ENCODE results near the gene SLC26A6.

DNA sequence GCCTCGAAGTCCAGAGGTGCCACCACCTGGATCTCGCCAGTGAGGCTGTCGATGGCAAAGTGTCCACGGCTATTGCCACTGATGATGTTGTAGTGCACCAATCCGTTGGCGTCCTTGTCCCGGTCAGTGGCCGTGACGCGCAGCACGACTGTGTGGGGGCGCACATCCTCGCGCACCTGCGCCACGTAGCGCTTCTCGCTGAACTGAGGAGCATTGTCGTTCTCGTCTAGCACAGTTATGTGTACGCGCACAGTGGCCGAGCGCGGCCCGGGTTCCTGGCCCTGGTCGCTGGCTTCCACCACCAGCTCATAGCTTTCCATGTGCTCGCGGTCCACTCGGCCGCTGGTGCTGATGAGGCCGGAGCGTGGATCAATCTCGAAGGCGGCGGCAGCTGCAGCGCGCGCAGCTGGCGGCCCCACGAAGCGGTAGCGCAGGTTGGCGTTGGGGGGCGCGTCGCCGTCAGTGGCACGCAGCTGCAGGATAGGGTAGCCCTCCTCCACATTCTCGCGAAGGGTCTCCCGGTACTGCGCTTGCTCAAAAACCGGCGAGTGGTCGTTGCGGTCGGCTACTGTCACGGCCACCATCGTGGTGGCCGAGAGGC is 25.6 kb upstream of the SLC26A6 start:
- TF ChIP-seq, protein P1, sequence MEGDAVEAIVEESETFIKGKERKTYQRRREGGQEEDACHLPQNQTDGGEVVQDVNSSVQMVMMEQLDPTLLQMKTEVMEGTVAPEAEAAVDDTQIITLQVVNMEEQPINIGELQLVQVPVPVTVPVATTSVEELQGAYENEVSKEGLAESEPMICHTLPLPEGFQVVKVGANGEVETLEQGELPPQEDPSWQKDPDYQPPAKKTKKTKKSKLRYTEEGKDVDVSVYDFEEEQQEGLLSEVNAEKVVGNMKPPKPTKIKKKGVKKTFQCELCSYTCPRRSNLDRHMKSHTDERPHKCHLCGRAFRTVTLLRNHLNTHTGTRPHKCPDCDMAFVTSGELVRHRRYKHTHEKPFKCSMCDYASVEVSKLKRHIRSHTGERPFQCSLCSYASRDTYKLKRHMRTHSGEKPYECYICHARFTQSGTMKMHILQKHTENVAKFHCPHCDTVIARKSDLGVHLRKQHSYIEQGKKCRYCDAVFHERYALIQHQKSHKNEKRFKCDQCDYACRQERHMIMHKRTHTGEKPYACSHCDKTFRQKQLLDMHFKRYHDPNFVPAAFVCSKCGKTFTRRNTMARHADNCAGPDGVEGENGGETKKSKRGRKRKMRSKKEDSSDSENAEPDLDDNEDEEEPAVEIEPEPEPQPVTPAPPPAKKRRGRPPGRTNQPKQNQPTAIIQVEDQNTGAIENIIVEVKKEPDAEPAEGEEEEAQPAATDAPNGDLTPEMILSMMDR (IDR thresholded peaks at IDR 0.05) = no peak
- no peak for TF ChIP-seq EZH2 (IDR thresholded peaks at IDR 0.05; ENCODE audit: borderline replicate concordance, insufficient read depth, low read depth, low read length, poor library complexity, severe bottlenecking)

All from B cell (primary cell).